ENCODE data around the gene CLPSL2. TPM values are rescaled to one million over a fixed set of nuclear protein-coding genes. Genes with fewer than 3 reads are reported as not detected.

Gene CLPSL2
- total RNA-seq, 2 experiments from 2014 or later = not detected

DNA sequence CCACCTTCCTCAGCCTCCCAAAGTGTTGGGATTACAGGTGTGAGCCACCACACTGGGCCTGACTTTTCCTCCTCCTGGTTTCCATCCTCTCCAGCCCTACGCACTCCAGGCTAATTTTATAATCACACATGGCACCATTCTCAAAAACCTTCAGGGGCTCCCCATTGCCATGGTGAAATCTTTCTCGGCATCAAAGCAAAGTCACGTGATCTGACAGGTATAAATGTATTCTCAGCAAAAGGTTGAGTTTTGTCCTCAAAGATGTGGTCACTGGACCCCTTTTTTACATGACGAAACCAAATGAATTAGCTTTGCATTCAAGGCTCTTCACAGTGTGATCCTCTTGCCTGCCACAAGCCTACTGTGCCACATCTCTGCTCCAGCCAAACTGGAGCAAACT is 24.1 kb upstream of the CLPSL2 start:
- H3K27ac Mint-ChIP-seq = no peak overlapping the region
- H3K4me3 Mint-ChIP-seq = no peak overlapping the region
- DNase-seq = no peak
- no peaks in the 10 kb centered on the region for H3K36me3 Mint-ChIP-seq (ENCODE audit: low read depth)
- H3K27me3 Mint-ChIP-seq (ENCODE audit: low read depth) = no peaks in the 10 kb centered on the region
- intact Hi-C loops (cut with micrococcal nuclease) = loop anchor here (5.0 kb wide), 1 partner anchor 230 kb away; no protein-coding TSS in a partner anchor
- H3K9me3 Mint-ChIP-seq = peaks cover 5% of the 10 kb centered on the region
- peaks cover 14% of the 10 kb centered on the region for H3K4me1 Mint-ChIP-seq (ENCODE audit: low read depth)
- CTCF ChIA-PET = no interaction called here

DNA sequence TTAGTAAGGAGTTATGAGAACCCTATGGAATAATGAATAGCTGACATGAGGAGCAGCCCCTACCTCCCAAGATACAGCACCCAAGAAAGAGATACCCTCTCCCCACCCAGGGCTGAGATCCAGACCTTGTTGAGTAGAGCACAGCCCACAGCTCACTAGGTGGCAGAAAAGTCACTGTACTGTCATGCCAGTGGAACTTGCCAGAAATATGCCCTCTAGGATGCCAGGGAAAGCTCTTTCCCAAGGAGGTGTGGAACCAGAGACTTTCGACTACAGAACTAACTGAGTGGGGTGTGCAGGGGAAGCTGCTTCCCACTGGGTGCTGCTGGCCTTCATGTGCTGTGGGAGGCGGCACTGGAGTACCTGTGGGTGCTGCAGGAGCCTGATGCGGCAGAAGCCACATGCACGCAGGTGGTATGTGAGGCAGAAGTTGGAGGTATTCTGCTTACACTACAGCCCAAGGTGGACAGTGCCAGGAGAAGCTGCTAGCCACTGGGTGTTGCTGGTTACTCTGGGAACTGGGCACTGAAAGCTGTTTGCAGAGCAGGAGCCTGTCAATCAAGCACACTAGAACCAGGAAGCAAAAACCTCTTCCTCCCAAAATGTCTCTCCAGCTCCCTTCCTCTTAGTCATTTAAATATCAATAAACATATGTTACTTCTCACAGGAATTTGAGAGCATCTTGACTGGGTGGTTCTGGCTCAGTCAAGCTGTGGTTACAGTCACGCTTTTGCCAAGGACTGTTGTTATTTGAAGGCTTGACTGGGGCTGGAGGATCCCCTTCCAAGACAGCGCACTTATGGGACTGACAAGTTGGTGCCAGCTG is 21.7 kb upstream of the CLPSL2 start:
- Mint-ChIP-seq H3K4me3 (no peak overlapping the region), H3K36me3 (ENCODE audit: low read depth) (no peaks in the 10 kb centered on the region), H3K4me1 (ENCODE audit: low read depth) (peaks cover 16% of the 10 kb centered on the region), H3K27ac (no peak overlapping the region), H3K9me3 (no peaks in the 10 kb centered on the region), H3K27me3 (ENCODE audit: low read depth) (peaks cover 8% of the 10 kb centered on the region)
- CTCF ChIA-PET = interaction anchor here (0.6 to 1.1 kb wide), 2 partner anchors 17 to 499 kb away, joined by 3 to 5 read pairs; no protein-coding TSS in a partner anchor
- no peak for DNase-seq
- intact Hi-C loops (cut with micrococcal nuclease) = loop anchor here (5.0 kb wide), 2 partner anchors 203 to 232 kb away; no protein-coding TSS in a partner anchor

DNA sequence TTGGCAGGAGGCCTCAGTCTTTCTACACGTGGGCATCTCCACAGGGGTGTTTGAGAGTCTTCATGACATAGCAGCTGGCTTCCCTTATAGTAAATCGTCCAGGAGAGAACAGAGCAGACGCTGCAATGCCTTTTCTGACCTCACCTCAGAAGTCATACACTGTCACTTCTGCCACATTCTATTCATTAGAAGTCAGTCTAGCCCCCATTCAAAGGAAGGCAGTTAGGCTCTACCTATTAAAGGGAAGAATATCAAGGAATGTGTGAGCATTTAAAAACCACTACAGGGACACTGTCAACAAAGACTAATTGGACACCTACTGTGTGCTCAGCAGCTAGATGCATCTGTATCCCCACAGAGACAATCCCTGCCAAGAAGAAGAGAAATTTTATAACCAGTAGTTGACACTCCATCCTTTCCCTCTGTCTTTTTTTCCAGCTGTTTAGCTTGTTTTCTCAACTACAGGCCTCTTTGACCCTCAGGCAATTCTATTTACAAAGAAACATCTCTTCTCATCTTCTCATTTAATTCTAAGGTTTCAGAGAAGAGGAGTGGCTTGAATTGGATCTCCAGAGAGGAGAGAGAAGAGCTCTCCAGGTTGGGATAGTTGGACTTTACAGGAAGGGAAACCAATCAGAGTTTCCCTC is 21.0 kb upstream of the CLPSL2 start:
- CTCF ChIA-PET = interaction anchor here (0.5 kb wide), 1 partner anchor 213 kb away, joined by 3 read pairs; no protein-coding TSS in a partner anchor
- H3K36me3 Mint-ChIP-seq (ENCODE audit: low read depth) = no peaks in the 10 kb centered on the region
- peaks cover 16% of the 10 kb centered on the region for H3K4me1 Mint-ChIP-seq (ENCODE audit: low read depth)
- intact Hi-C loops (cut with micrococcal nuclease) = loop anchor here (5.0 kb wide), 1 partner anchor 202 kb away; no protein-coding TSS in a partner anchor
- H3K27ac Mint-ChIP-seq = no peak overlapping the region
- H3K27me3 Mint-ChIP-seq (ENCODE audit: low read depth) = peaks cover 13% of the 10 kb centered on the region
- H3K9me3 Mint-ChIP-seq = no peaks in the 10 kb centered on the region
- DNase-seq = no peak
- no peak overlapping the region for H3K4me3 Mint-ChIP-seq

DNA sequence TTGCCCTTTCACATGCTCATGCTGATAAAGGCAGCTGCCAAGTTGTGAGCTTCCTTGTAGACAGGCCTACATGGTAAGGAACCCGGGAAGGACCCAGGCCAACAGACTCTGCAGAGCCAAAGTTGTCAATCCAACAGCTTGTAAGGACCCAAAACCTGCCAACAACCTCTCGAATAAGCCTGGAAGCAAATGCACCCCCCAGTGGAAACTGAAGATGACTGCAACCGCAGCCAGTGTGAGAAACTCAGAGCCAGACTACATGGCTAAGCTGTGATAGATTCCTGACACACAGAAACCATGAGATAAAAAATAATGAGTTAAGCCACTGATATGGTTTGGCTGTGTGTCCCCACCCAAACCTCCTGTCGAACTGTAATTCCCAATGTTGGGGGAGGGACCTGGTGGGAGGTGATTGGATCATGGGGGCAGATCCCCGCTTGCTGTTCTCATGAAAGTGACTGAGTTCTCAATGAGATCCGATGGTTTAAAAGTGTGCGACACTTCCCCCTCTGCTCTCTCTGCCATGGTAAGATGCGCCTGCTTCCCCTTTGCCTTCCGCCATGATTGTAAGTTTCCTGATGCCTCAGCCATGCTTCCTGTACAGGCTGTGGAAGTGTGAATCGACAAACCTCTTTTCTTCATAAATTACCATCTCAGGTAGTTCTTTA is 18.8 kb upstream of the CLPSL2 start:
- no peak overlapping the region for H3K4me3 Mint-ChIP-seq
- H3K4me1 Mint-ChIP-seq (ENCODE audit: low read depth) = peaks cover 2% of the 10 kb centered on the region
- intact Hi-C loops (cut with micrococcal nuclease) = loop anchor here (5.0 kb wide), 1 partner anchor 200 kb away; no protein-coding TSS in a partner anchor
- H3K36me3 Mint-ChIP-seq (ENCODE audit: low read depth) = no peaks in the 10 kb centered on the region
- DNase-seq = peak; percentile 31
- no peaks in the 10 kb centered on the region for H3K9me3 Mint-ChIP-seq
- H3K27me3 Mint-ChIP-seq (ENCODE audit: low read depth) = peaks cover 25% of the 10 kb centered on the region
- CTCF ChIA-PET = interaction anchor here (1.0 kb wide), 2 partner anchors 205 to 235 kb away, joined by 3 read pairs; no protein-coding TSS in a partner anchor
- no peak overlapping the region for H3K27ac Mint-ChIP-seq

DNA sequence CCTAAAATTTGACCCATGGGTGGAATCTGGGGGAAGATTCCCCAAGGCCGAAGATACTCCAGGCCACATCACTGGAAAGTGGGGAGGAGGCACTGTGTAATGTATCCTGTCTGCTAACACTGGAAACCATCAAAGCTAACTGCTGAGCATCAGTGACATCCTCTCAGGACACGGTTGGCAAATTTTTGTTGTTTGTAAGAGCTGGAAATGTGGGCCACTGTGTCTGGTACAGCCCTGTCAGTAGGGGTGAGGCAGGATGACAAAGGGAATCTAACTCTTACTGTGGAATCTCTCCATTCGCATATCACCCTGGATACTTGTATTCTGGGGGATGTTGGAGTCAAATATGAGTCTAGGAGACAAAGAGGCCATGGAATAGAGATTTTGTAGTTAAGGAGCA is 17.0 kb upstream of the CLPSL2 start:
- peaks cover 2% of the 10 kb centered on the region for H3K4me1 Mint-ChIP-seq (ENCODE audit: low read depth)
- H3K27me3 Mint-ChIP-seq (ENCODE audit: low read depth) = peaks cover 44% of the 10 kb centered on the region
- no peaks in the 10 kb centered on the region for H3K36me3 Mint-ChIP-seq (ENCODE audit: low read depth)
- DNase-seq = no peak
- no peak overlapping the region for H3K4me3 Mint-ChIP-seq
- H3K27ac Mint-ChIP-seq = no peak overlapping the region
- no peaks in the 10 kb centered on the region for H3K9me3 Mint-ChIP-seq
- intact Hi-C loops (cut with micrococcal nuclease) = loop anchor here (5.0 kb wide), 1 partner anchor 198 kb away; no protein-coding TSS in a partner anchor
- CTCF ChIA-PET = interaction anchor here (1.2 to 1.5 kb wide), 2 partner anchors 22 to 207 kb away, joined by 3 to 4 read pairs; partner anchors contain the start of gene ARMC12

DNA sequence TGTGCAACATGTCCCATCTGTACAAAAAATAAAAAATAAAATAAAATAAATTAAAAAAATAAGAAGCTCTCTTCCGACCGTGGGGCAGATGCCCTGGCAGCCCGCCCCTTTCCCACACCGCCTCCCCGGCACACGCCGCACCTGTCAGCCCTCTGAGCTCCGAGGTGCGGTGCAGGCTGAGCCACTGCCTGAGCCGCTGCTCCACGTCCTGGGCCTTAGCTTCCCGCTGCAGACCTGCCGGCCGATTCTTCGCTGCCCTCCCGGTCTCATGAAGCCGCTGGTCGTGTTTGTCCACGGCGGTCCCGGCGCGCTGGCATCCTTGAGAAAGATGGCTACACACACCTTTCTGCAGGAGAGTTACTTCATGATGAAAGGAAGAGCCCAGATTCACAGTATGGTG is 10.7 kb upstream of the CLPSL2 start:
- CTCF ChIA-PET = no interaction called here
- DNase-seq = no peak
- no peaks in the 10 kb centered on the region for H3K4me1 Mint-ChIP-seq (ENCODE audit: low read depth)
- intact Hi-C loops (cut with micrococcal nuclease) = no loop called here
- H3K9me3 Mint-ChIP-seq = no peaks in the 10 kb centered on the region
- H3K27me3 Mint-ChIP-seq (ENCODE audit: low read depth) = peaks cover 33% of the 10 kb centered on the region
- H3K36me3 Mint-ChIP-seq (ENCODE audit: low read depth) = no peaks in the 10 kb centered on the region
- H3K27ac Mint-ChIP-seq = no peak overlapping the region
- H3K4me3 Mint-ChIP-seq = no peak overlapping the region

DNA sequence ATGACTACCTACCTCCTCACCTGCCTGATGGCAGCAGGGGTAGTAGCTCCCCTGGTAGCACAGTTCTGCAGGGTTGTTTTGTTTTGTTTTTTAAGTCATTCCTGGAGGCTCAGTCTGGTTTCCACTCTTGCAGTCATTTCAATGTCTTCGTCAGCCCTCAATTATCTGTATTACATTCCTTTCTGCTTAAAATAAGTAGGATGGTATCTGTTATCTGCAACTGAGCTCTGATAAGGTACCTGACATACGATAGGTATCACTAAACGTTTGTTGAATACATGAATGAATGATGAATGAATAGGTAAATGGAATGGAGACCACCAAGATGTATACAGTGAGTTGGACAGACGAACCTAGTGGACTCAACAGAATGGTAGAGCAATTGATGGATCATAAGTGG is 7.2 kb upstream of the CLPSL2 start:
- Mint-ChIP-seq H3K9me3 (no peaks in the 10 kb centered on the region), H3K27ac (no peak overlapping the region), H3K4me3 (no peak overlapping the region), H3K36me3 (ENCODE audit: low read depth) (no peaks in the 10 kb centered on the region), H3K27me3 (ENCODE audit: low read depth) (peaks cover 7% of the 10 kb centered on the region), H3K4me1 (ENCODE audit: low read depth) (no peaks in the 10 kb centered on the region)
- DNase-seq = no peak
- intact Hi-C loops (cut with micrococcal nuclease) = no loop called here
- CTCF ChIA-PET = no interaction called here

DNA sequence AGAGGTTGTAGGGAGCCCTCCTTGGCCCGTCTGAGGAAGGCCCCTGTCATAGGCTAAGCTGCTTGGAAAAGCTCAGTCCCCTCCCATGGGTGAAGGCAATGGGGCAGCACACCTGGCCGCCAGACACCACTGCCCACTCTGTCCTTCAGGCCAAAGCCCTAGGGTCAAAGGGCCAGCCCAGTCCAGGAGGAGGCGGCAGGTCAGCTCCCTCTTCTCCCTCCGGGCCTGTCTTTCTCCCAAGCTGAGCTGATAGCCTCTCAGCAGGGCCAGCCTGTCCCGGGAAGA is 5.1 kb upstream of the CLPSL2 start:
- CTCF ChIA-PET = no interaction called here
- no peak for DNase-seq
- H3K36me3 Mint-ChIP-seq (ENCODE audit: low read depth) = peaks cover 1% of the 10 kb centered on the region
- H3K9me3 Mint-ChIP-seq = no peaks in the 10 kb centered on the region
- H3K27me3 Mint-ChIP-seq (ENCODE audit: low read depth) = peaks cover 6% of the 10 kb centered on the region
- no peak overlapping the region for H3K4me3 Mint-ChIP-seq
- H3K27ac Mint-ChIP-seq = no peak overlapping the region
- H3K4me1 Mint-ChIP-seq (ENCODE audit: low read depth) = peaks cover 3% of the 10 kb centered on the region
- intact Hi-C loops (cut with micrococcal nuclease) = no loop called here

DNA sequence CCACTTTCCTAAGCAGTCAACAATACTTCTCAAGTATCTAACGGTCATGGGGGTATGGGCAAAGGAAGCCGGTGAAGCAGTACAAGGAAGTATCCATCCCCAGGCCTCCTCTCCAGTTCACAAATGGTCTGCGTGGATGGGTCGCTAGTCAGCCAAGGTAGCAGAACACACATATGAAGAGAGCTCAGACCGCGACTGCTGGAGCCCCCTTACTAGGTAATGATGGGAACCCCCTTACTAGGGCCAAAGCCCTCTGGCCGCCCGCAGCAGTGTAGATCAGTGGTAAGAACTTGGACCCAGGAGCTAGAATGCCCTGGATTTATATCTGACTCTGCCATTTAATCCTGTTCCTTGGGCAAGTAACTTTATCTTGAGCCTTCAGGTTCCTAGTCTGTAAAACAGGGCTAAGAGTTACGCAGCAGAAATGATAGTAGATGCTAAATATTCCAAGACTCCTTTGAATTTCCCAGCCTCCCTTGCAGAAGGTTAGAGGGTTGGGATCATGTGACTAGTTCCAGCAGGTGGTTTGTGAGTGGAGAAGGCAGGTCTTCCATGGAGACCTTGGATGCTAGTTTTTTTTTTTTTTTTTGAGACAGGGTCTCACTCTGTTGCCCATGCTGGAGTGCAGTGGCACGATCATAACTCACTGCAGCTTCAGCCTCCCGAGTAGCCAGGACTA is 2.1 kb upstream of the CLPSL2 start:
- Mint-ChIP-seq H3K9me3 (no peaks in the 10 kb centered on the region), H3K36me3 (ENCODE audit: low read depth) (peaks cover 1% of the 10 kb centered on the region), H3K4me3 (no peak overlapping the region), H3K27me3 (ENCODE audit: low read depth) (peaks cover 16% of the 10 kb centered on the region), H3K27ac (no peak overlapping the region), H3K4me1 (ENCODE audit: low read depth) (peaks cover 5% of the 10 kb centered on the region)
- DNase-seq = no peak
- intact Hi-C loops (cut with micrococcal nuclease) = no loop called here
- CTCF ChIA-PET = no interaction called here

DNA sequence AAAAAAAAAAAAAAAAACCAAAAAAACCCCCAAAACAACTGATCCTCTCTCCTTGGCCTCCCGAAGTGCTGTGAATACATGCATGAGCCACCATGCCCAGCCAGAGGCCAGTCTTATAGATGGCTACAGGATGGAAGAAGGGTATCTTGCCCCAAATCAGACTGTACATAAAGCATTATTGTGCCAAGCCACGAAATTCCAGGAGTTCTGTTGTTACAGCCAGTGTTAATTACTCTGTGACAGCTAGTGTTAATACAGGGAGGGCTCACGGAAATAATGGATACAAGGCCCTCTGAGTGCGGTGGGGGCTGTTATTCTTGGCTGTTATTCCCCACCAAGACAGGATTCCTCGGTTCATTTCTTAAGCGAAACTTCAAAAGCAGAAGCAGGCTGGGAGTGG is 1.4 kb upstream of the CLPSL2 start:
- Mint-ChIP-seq H3K9me3 (no peaks in the 10 kb centered on the region), H3K4me3 (no peak overlapping the region), H3K27me3 (ENCODE audit: low read depth) (peaks cover 16% of the 10 kb centered on the region), H3K36me3 (ENCODE audit: low read depth) (peaks cover 1% of the 10 kb centered on the region), H3K27ac (no peak overlapping the region), H3K4me1 (ENCODE audit: low read depth) (peaks cover 5% of the 10 kb centered on the region)
- DNase-seq = no peak
- CTCF ChIA-PET = no interaction called here
- intact Hi-C loops (cut with micrococcal nuclease) = no loop called here

DNA sequence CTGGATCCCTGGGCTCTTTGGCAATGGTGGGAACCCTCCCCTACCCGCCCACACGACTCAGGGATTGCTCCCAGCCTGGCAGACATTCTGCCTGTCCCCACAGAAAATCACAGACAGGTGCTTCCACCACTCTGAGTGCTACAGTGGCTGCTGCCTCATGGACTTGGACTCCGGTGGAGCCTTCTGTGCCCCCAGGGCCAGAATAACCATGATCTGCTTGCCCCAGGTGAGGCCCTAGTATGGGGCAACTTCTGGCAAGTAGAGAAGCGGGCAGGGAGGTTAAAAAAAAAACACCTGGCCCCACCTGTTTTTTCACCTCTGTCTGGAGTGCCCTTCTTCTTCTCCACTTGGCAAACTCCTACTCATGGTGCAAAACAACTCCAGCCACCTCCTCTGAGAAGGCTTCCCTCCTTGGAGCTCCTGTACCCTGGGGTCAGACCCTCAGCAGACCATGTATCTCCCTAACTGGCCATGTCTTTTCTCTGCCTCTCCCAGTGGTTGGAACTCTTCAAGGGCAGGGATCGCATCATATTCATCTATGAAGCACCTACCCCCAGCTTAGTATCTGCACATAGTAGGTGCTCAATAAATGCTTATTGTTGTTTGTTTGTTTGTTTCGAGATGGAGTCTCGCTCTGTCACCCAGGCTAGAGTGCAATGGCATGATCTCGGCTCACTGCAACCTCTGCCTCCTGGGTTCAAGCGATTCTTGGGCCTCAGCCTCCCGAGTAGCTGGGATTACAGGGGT is 1.1 kb downstream of the CLPSL2 start:
- Mint-ChIP-seq H3K36me3 (ENCODE audit: low read depth) (peaks cover 1% of the 10 kb centered on the region), H3K27ac (no peak overlapping the region), H3K9me3 (no peaks in the 10 kb centered on the region), H3K4me1 (ENCODE audit: low read depth) (peaks cover 5% of the 10 kb centered on the region), H3K4me3 (no peak overlapping the region), H3K27me3 (ENCODE audit: low read depth) (peaks cover 18% of the 10 kb centered on the region)
- CTCF ChIA-PET = no interaction called here
- intact Hi-C loops (cut with micrococcal nuclease) = no loop called here
- DNase-seq = no peak

Data from activated naive CD4-positive, alpha-beta T cell treated with anti-CD3 and anti-CD28 coated beads for 36 hours (primary cell).